ENCODE results near the gene SCYL2.

Gene SCYL2

DNA sequence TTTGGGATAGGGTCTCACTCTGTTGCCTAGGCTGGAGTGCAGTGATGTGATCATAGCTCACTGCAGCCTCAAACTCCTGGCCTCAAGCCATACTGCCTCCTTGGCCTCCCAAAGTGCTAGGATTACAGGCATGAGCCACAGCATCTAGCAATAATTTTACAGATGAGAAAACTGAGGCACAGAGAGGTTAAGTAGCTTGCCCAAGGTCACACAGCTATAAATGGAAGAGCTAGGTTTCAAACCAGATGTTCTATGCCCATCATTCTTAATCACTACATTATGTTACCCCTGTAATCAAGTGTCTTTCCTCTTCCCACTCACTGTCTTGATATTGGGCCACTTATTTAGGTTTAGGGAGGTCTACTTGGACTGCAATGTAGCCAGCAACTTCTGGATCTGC is 93.5 kb downstream of the SCYL2 start:
- FAIRE-seq = no peak
- DNase-seq (ENCODE audit: insufficient read length) = no peak
- TF ChIP-seq POLR2AphosphoS5 (IDR thresholded peaks at IDR 0.05; ENCODE audit: low read depth, low read length) (no peak), POLR2A (IDR thresholded peaks at IDR 0.05; ENCODE audit: low read depth, low read length) (no peak), TAF1 (IDR thresholded peaks at IDR 0.05; ENCODE audit: borderline replicate concordance, low read depth, low read length) (no peak)

DNA sequence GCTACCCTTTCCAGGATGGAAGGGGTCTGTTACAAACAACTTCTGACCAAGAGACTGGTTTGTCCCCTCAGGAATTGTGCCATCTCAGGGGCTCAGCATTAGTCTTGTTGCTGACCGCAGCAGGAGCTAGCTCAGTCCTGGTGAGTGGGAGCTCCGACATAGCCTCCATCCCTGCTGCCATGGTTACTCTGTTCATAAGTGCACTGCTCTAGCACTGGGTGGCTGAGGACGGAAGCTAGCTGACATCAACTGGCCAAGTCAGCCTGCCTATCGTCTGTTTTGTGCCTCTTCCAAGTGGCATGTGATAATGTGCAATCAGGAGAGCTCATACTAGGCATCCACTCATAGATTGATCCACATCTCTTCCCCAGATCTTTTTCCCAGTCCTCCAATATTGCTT is 97.3 kb downstream of the SCYL2 start:
- no peak for FAIRE-seq
- no peak for DNase-seq (ENCODE audit: insufficient read length)
- TF ChIP-seq TAF1 (IDR thresholded peaks at IDR 0.05; ENCODE audit: borderline replicate concordance, low read depth, low read length) = no peak
- TF ChIP-seq POLR2AphosphoS5 (IDR thresholded peaks at IDR 0.05; ENCODE audit: low read depth, low read length) = no peak
- TF ChIP-seq POLR2A (IDR thresholded peaks at IDR 0.05; ENCODE audit: low read depth, low read length) = no peak

DNA sequence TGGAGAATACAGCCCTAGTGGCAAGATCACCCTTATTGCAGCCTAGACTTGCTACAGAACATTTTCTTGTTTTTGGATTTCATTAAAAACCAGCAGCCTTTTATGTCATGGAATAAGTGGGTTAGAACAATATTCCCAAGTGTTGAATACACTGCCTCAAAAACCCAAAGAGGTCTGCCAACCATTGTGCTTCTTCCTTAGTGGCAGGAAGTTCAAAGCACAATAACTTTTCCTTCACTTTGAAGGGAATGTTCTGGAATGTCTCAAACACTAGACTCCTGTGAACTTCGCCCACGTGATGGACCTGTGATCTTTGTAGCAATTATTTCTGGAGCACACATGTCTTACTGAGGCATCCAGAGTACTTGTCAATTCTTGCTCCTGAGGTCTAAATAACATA is 98.4 kb downstream of the SCYL2 start:
- FAIRE-seq (no peak), DNase-seq (ENCODE audit: insufficient read length) (no peak)
- no peak for TF ChIP-seq POLR2AphosphoS5 (IDR thresholded peaks at IDR 0.05; ENCODE audit: low read depth, low read length)
- no peak for TF ChIP-seq TAF1 (IDR thresholded peaks at IDR 0.05; ENCODE audit: borderline replicate concordance, low read depth, low read length)
- no peak for TF ChIP-seq POLR2A (IDR thresholded peaks at IDR 0.05; ENCODE audit: low read depth, low read length)

DNA sequence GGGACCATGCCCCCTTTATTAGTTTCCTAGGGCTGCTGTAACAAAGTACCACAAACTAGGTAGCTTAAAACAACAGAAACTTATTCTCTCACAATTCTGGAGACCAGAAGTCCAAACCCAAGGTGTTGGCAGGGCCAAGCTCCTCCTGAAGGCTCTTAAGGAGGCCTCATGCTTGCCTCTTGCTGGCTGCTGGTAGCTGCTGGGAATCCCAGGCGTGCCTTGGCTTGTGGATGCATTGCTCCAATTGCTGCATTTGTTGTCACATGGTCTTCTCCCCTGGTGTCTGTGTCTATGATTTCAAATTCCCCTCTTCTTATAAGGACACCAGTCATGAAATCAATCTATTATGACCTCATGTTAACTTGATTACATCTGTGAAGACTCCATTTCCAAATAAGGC is 101.1 kb downstream of the SCYL2 start:
- no peak for DNase-seq (ENCODE audit: insufficient read length)
- FAIRE-seq = no peak
- TF ChIP-seq TAF1 (IDR thresholded peaks at IDR 0.05; ENCODE audit: borderline replicate concordance, low read depth, low read length) (no peak), POLR2AphosphoS5 (IDR thresholded peaks at IDR 0.05; ENCODE audit: low read depth, low read length) (no peak), POLR2A (IDR thresholded peaks at IDR 0.05; ENCODE audit: low read depth, low read length) (no peak)

DNA sequence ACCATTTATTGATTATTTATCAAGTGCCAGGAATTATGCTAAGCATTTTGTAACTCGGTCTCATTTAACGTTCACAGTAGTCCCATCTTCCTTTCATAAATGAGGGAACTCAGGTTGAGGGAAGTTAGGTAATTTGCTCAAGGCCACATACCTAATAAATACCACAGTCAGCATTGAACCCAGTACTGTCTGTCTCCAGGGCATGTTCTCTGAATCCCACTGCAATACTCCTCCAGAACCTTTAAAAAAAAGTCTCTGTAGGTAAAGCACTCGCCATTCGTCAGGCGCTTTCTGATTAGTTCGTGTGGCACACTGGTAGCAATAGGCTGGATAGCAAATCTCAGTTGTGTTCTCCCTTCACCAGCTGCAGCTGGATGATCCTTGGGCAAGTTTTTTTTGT is 104.2 kb downstream of the SCYL2 start:
- DNase-seq (ENCODE audit: insufficient read length) (no peak), FAIRE-seq (no peak)
- TF ChIP-seq POLR2AphosphoS5 (IDR thresholded peaks at IDR 0.05; ENCODE audit: low read depth, low read length) (no peak), POLR2A (IDR thresholded peaks at IDR 0.05; ENCODE audit: low read depth, low read length) (no peak), TAF1 (IDR thresholded peaks at IDR 0.05; ENCODE audit: borderline replicate concordance, low read depth, low read length) (no peak)

DNA sequence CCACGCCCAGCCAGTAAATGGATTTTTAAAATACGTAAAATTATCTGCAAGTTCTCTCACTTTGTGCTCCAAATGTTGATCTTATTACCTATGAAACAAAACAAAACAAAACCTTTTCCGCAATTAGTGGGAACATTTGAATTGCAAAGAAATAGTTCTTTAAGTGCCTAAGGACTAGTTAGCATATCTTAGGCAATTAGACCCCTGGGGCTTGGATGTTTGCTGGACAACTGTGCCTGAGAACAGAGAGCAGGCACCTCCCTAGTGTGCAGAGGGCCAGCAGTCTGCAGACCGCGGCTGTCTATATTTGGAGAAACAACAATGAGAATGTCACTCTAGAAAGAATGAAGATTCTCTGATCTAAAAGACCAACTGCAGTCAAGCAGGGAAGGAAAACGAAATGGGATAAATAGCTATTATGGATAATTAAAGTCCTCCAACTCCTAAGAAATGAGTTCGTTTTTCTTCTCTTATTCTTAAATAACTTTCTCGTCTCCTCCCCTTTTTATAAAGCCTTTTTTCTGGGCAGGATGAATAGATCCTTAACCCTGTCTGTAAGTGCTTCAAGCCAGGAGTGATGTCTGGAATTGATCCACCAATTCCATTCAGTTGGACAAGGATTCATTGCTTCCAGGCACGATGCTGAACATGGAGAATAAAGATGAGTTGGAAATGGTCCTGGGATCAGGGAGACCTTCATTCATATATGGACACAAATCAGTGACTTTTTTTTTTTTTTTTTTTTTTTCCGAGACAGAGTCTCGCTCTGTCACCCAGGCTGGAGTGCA is 106.1 kb downstream of the SCYL2 start:
- FAIRE-seq (no peak), DNase-seq (ENCODE audit: insufficient read length) (no peak)
- TF ChIP-seq POLR2AphosphoS5 (IDR thresholded peaks at IDR 0.05; ENCODE audit: low read depth, low read length) (no peak), POLR2A (IDR thresholded peaks at IDR 0.05; ENCODE audit: low read depth, low read length) (no peak), TAF1 (IDR thresholded peaks at IDR 0.05; ENCODE audit: borderline replicate concordance, low read depth, low read length) (no peak)

DNA sequence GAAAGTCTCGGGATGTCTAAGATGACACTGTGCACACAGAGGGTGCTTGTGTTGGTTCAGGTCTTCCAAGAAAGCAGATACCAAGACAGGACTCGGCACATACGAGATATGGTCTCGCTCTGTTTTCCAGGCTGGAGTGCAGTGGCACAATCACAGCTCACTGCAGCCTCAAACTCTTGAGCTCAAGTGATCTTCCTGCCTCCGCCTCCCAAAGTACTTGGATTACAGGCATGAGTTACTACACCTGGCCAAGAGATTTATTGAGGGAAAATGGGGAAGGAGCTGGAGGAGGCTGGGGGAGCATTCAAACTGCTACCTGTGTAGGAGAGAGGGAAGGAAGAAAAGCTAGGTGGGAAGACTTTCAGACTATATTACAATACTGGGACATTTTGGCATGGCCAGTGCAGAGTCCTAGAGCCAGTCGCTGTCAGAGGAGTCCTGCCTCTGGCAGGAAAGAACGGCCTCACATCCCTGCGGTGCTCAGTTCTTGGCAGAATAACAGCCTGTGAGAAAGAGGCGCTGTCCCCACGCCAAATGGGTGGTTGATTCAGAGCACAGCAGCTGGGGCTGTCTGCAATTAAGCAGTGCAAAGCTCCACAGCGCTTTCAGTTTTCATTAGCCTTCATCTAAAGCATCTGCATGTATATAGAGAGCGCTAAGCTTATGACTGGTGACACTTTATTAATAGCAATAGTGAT is 108.2 kb downstream of the SCYL2 start:
- FAIRE-seq (no peak), DNase-seq (ENCODE audit: insufficient read length) (no peak)
- TF ChIP-seq TAF1 (IDR thresholded peaks at IDR 0.05; ENCODE audit: borderline replicate concordance, low read depth, low read length) (no peak), POLR2A (IDR thresholded peaks at IDR 0.05; ENCODE audit: low read depth, low read length) (no peak)

DNA sequence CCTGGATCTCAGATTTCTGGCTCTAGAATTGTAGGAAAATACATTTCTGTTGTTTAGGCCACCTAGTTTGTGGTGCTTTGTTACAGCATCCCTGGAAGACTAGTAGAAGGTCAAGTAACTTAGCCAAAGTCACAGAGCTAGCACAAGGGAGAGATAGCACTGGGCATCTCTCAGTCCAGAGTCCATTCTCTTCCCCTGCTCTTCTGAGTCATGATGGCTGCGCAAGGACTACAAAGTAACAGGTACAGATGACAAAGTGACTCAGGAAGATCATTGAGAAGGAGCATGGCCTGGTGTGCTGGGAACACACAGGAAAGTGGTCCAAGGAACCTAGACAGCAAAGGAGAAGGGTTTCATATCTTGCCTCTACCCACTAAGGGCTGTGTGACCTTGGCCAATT is 109.2 kb downstream of the SCYL2 start:
- FAIRE-seq (no peak), DNase-seq (ENCODE audit: insufficient read length) (no peak)
- TF ChIP-seq TAF1 (IDR thresholded peaks at IDR 0.05; ENCODE audit: borderline replicate concordance, low read depth, low read length) = no peak

DNA sequence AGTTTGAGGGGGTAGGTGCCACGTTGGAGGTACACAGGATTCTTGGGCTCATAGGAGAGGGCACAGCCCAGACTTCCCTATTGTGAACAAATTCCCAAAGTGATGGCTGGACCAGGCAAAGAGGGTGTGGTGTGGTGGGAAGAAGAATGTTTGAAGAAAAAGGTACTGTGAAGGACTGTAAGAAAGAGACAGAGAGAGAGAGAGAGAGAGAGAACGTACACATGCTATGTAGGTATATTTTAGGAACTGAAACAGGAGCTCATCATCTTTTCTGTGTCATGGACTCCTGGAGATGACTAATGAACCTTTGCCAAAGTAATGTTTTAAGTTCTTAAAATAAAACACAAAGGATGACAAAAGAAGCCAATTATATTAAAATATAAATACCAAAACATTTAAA is 114.4 kb downstream of the SCYL2 start:
- no peak for DNase-seq (ENCODE audit: insufficient read length)
- no peak for FAIRE-seq
- TF ChIP-seq TAF1 (IDR thresholded peaks at IDR 0.05; ENCODE audit: borderline replicate concordance, low read depth, low read length) (no peak), POLR2A (IDR thresholded peaks at IDR 0.05; ENCODE audit: low read depth, low read length) (no peak), POLR2AphosphoS5 (IDR thresholded peaks at IDR 0.05; ENCODE audit: low read depth, low read length) (no peak)

DNA sequence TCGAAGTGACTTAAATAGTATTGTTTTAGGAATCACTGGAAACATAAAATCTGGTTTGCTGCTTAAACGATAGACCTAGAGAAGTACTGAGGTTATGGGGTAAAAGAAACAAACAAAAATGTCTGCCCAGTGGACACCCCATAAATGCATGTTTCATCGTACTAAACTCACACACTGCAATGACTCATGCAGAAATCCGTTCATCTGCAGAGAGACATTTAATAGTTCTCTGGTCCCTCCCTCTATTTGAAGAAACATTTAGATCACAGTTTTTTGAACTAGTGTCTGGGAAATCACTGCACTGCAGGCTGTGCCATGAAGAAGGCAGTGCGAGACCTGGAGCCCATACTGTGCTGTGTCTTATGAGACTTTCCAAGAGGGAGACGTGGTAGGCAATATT is 115.4 kb downstream of the SCYL2 start:
- DNase-seq (ENCODE audit: insufficient read length) = no peak
- TF ChIP-seq POLR2A (IDR thresholded peaks at IDR 0.05; ENCODE audit: low read depth, low read length) (no peak), POLR2AphosphoS5 (IDR thresholded peaks at IDR 0.05; ENCODE audit: low read depth, low read length) (no peak), TAF1 (IDR thresholded peaks at IDR 0.05; ENCODE audit: borderline replicate concordance, low read depth, low read length) (no peak)
- no peak for FAIRE-seq

DNA sequence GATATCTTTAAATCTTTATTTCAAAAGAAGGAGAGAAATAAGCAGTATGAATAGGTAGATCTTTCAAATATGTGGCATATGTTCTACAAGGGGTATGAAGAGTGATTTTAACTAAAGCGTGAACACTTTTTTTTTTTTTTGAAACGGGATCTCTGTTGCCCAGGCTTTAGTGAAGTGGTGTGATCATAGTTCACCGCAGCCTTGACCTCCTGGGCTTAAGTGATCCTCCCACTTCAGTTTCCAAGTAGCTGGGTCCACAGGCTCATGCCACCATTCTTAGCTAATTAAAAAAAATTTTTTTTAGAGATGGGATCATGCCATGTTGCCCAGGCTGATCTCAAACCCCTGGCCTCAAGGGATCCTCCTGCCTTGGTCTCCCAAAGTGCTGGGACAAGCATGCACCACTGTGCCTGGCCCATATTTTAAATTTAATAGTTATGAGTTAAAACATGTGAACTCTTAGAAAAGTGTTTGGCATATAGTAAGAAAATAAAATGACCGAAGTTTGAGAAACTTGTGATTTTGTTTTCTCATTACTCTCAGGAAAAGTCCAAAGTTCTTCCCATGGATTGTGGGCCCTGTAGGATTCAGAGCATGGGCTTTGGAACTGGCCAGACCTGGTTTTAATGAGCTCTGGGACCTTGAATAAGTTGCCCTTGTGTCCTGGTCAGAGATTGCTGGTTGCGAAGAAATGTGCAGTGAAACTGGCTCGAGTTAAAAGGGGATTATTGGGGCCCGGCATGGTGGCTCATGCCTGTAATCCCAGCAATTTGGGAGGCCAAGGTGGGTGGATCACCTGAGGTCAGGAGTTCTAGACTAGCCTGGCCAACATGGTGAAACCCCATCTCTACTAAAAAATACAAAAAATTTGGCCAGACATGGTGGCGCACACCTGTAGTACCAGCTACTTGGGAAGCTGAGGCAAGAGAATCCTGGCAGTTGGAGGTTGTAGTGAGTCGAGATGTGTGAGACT is 116.9 kb downstream of the SCYL2 start:
- FAIRE-seq (no peak), DNase-seq (ENCODE audit: insufficient read length) (no peak)
- no peak for TF ChIP-seq POLR2A (IDR thresholded peaks at IDR 0.05; ENCODE audit: low read depth, low read length)
- no peak for TF ChIP-seq TAF1 (IDR thresholded peaks at IDR 0.05; ENCODE audit: borderline replicate concordance, low read depth, low read length)
- TF ChIP-seq POLR2AphosphoS5 (IDR thresholded peaks at IDR 0.05; ENCODE audit: low read depth, low read length) = no peak
